IPS DF 19.7 (cell line): Measurements from ENCODE around the gene DIO1.

Experiments used
- DNase-seq: peaks from one replicate; pipeline ENCODE4 v3.0.0-alpha.2; 2013; ENCODE audit warnings: low read depth, low spot score

Gene DIO1

GRCh38 chr1:53942127-53942957, 48.4 kb downstream of the DIO1 start:
- DNase-seq: no peak

DNA sequence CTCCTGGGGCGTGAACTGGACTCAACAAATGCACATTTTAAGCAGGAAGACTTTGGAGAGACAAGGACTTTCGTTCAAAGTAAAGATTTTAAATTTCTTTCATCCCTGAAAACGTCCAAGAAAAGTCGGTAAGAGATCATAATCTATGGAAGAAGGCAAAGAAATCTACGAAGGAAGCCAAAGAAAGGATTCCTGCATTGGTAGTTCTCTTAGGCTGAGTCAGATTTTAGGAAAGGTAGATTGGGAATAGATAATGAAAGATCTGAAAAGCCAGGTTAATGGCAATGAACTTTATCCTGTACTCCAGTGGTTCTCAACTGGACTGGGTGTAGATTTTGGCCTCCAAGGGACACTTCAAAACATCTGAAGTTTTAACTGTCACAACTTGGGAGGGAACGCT, 49.1 kb downstream of the DIO1 start:
- no peak for DNase-seq

GRCh38 chr1:53943490-53944043, 49.6 kb downstream of the DIO1 start:
- DNase-seq: no peak

- no peak for DNase-seq
Measured at GRCh38 chr1:53944469-53945182, 50.6 kb downstream of the DIO1 start.

DNA sequence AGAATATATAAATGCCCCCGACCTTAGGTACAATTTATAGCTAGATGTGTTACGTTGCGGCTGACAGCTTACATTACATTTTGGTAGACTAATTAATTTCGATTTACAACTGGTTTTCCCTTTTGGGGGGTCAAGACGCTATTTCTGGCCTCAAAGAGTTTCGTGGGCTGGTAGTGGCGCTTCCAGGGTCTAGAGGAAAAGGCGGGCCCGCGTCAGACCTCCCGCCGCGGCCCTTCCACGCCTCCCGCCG, 51.1 kb downstream of the DIO1 start:
- DNase-seq: no peak

DNA sequence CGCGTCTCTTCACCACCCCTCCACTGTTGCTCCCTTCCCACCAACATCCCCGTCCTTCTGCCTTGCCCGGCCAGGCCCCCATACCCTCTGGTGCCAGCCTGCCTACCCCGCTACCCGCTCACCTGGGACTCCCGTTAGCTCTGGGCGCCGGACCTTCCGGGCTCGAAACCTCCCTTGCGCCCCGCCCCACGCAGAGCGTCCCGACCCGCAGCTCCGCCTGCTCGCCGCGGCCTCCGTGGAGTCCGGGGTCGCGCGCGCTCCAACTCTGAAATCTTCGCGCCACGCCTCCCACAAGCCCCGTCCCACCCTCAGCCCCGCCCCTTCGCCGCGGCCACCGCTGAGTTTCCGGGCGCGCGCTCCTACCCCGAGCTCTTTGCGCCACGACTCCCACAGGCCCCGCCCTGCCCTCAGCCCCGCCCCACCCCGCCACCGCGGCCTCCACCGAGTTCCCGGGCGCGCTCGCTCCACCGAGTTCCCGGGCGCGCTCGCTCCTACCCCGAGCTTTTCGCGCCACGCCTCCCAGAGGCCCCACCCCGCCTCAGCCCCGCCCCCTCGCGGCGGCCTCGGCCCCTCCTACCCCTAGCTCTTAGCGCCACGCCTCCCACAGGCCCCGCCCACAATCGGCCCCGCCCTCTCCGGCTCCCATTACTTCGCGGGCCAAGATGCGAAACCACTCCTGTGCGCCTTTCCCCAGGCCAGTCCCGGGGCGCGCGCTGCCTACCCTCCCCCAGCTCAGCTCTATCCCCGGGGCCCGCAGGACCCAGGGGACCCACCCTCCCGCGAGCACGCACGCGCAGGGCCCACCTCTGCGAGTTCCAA, 51.7 kb downstream of the DIO1 start, which contains the start of gene IFT25:
TSS of gene IFT25 (minus strand) at position 267 of the 819 bp plus-strand sequence. CDS start 5,617 bp downstream, outside the sequence.
- DNase-seq: no peak

DNA sequence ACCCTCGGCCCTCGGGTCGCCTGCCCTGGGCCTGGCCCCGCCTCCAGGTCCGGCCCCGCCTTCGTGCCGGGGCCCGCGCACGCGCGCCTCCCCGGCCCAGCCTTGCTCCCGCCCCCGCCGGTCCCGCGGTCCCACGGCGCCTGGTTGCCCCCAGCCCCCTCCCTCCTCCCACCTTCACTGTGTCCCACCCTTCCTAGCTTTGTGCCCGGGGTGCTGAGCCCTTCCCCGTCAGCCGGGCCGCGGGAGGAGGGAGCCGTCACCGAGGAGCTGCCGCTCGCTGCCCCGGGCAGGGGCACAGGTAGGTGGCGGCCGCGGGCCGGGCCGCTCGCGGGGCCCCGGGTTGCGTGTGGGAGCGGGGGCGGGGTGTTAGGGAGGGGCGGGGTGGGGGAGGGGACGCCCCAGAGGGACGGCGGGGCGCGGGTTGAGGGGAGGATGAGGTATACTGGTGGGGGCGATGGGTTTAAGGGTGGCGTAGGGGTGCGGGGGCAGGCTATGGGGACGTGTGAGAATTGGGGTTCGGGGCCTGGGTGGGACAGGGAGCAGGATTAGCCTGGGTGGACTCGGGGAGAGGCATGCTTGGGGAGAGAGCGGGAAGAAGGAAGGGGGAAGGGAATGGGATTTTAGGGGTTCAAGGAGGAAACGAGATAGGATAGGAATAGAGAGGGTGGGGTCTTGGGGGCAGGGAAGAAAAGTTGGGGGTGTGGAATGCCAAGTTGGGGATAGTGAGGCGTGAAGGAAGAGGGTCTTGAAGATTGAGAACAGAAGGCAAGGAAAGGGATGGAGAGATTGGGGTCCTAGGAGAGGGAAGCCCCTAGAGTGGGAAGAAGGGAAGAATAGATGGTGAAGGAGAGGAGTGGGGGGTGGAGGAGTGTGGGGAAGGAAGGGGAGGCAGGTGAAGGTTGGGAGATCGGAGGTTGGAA, 52.5 kb downstream of the DIO1 start, which contains the start of gene LRRC42:
TSS of gene LRRC42 (plus strand) at position 99 of the 920 bp plus-strand sequence. CDS start 5,650 bp downstream, outside the sequence.
- DNase-seq: no peak

GRCh38 chr1:53947172-53947907, 53.4 kb downstream of the DIO1 start:
- DNase-seq: no peak

DNA sequence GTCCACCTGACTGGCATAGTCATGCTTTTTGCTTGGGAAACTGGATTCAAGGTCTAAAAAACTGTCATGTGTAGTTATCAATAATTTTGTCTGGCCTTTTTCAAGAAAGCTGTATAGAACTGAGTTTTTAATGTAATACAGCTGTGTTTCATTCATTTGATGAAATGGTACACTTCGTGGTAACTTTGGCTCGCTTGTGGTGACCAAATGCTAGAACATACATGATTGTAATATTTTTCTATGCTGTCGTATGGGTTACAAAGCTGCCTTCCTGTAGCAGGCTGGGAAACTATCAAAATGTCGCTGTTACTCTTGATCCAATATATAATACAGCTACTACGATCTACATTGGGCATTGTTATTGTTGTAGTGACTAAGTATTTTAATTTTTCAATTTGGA, 54.3 kb downstream of the DIO1 start:
- no peak for DNase-seq

DNA sequence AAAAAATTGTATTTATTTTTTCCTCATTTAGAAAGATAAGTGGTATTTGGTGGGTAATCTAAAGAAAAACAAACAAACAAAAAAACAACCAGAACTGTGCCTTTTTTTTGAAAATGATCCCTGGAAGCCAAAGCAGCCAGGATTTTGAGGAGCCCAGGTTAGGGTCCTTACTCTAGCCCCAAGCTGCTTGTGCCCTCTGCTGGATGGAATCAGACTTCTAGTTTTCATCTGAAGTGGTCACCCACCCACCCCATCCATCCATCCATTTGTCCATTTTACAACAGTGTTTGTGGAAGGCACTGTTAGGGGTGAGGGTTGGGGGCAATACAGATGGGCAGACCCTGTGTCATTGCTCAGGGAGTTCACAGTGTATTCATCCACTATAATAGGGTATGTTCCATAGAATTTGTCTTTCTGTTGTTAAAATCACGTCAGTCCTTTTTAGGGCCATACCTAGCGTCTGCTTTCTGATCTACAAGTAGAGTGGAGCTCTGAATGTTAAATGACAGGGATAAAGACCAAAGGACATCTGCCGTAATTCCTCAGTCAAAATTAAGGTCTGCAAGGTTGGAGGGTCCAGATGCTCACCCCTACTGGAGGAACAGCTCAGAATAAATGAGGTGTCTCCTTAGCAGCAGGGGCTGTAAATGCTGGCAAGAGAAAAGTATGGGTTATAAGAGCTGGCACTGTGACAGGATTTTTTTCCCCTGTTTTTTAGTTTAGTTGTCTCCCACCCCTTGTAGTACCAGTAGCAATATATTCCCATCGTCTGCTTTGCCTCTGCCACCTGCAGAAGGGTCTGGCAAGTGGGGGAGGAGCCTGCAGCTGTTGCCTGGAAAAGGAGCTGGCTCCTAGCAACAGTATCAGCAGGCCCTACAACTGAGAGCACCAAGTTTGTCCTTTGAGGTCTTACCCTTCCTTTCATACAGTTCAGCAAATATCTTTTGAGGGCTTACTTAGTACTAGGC, 55.3 kb downstream of the DIO1 start:
- DNase-seq: no peak

DNA sequence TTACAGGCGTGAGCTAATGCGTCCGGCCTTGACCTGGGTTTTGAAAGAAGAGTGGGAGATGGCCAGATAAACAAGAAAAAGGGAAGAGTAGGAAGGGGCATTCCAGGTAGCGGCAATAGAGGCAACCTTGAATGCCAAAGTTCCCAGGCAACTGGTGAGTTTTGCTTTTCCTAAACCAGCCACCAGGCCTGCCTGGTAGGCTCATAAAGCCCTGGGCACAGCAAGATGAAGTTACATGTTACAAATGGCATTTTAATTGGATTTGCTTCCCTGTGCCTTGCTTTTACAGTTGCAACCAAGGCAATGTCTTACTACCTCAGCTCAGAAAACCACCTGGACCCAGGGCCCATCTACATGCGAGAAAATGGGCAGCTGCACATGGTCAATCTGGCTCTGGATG, 57.7 kb downstream of the DIO1 start:
- no peak for DNase-seq

- no peak for DNase-seq
Measured at GRCh38 chr1:53954128-53954527, 60.1 kb downstream of the DIO1 start.

DNA sequence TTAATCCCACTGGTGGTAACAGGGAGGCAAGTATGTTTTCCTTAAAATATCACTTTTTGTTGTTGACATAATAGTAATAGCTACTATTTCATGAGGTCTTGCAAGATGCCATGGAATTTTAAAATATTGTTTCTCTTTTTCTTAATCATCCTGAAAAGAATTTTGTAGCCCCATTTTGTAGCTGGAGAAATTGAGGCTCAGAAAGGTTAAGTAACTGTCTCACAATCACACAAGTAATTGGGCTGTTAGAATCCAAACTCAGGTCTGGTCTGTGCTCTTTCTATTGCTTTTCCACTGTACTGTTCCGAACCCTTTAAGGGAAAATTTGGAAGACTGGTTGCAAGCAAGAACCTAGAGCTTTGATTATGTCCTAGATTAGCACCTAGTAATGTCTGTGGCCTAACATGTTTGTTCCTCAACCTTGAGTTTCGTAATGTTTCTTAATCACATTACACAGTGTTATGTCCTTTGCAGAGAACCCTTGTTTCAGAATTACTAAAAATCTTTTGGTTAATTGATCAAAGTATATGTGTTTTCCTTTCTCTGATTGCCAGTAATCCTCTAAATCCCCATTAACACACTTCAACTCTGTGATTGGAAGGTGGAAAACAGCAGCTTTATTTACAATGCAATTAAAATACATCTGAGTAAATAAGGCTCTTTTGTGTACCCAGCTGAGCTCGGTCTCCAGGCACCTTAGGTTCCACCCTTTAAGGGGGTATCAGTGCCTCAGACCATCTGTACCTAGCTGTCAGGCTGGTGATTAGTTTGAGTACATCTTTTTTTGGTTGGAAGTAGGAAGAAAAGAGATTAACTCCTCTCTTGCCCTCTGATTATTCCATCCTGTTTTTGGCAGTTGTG, 62.6 kb downstream of the DIO1 start:
- DNase-seq: no peak

- no peak for DNase-seq
Measured at GRCh38 chr1:53957194-53957818, 63.3 kb downstream of the DIO1 start.

- DNase-seq: no peak
Measured at GRCh38 chr1:53959664-53960250, 65.8 kb downstream of the DIO1 start.
